K562 (cell line): ENCODE measurements around the gene VPS13D. TPM values are rescaled to one million over a fixed set of nuclear protein-coding genes. Genes with fewer than 3 reads are reported as not detected.

Experiments
- GATA2 ChIP-seq: sonication (generic); formaldehyde crosslinking; IDR thresholded peaks from 2 replicates; pipeline ENCODE4 v1.4.0; 2020; ENCODE audit warnings: mild to moderate bottlenecking, missing genetic modification reagents
- MTA1 ChIP-seq: fragments of 450-650 bp; IDR thresholded peaks from 2 replicates; pipeline ENCODE4 v1.6.1; 2017; ENCODE audit warnings: borderline replicate concordance
- NCOA6 ChIP-seq: fragments of 450-650 bp; IDR thresholded peaks from 2 replicates; pipeline ENCODE4 v1.6.1; 2017; ENCODE audit warnings: mild to moderate bottlenecking
- NFIC ChIP-seq: fragments of 450-650 bp; IDR thresholded peaks from 2 replicates; pipeline ENCODE4 v1.6.1; 2017; ENCODE audit warnings: mild to moderate bottlenecking, inconsistent platforms
- PPARD ChIP-seq: fragments of 250-450 bp; sonication (Bioruptor Pico); IDR thresholded peaks from 2 replicates; pipeline ENCODE4 v1.8.0; 2022; ENCODE audit warnings: inconsistent platforms, mild to moderate bottlenecking, moderate library complexity
- RREB1 ChIP-seq: fragments of 250-450 bp; sonication (Bioruptor Pico); IDR thresholded peaks from 2 replicates; pipeline ENCODE4 v1.4.0; 2020
- SOX6 ChIP-seq: fragments of 450-650 bp; IDR thresholded peaks from 2 replicates; pipeline ENCODE4 v1.6.1; 2014; ENCODE audit warnings: mild to moderate bottlenecking
- TAL1 ChIP-seq: fragments of 450-650 bp; IDR thresholded peaks from 2 replicates; pipeline ENCODE4 v1.6.1; 2016; ENCODE audit warnings: mild to moderate bottlenecking
- ZNF24 ChIP-seq: fragments of 450-650 bp; IDR thresholded peaks from 2 replicates; pipeline ENCODE4 v1.6.1; 2016
- ZNF740 ChIP-seq, 3 experiments: fragments of 200-800 bp in 1 of 3; sonication (Bioruptor generic) in 1 of 3; sonication (generic) in 1 of 3; formaldehyde crosslinking in 1 of 3; IDR thresholded peaks; 2 replicates each; pipeline versions ENCODE4 v1.6.1 to v1.8.0; 2016 to 2022; ENCODE audit warnings: mild to moderate bottlenecking in 2 of 3, missing compliant biosample characterization in 2 of 3, missing genetic modification characterization in 2 of 3, missing genetic modification reagents in 1 of 3
- polyA plus RNA-seq, 8 experiments: library from polyadenylated mRNA; depleted of rRNA in 4 of 8; stranded (reverse) in 5 of 8; unstranded in 3 of 8; fragments of >200 nt; fragmentation: Nextera tagmentation in 2 of 8; fragmentation: Illumina TruSeq in 1 of 8; extraction: Ambion mirVana in 2 of 8; extraction: Trizol in 1 of 8; gene quantifications; 2 replicates each; pipeline versions ENCODE4 v1.2.1 to v1.2.3, GENCODE V29; 2011 to 2014; ENCODE audit warnings: inconsistent platforms in 1 of 8, missing spikeins in 1 of 8
- total RNA-seq, 7 experiments: library from RNA; depleted of rRNA in 6 of 7; stranded (reverse); fragments of >200 nt in 6 of 7; fragmentation: Illumina TruSeq in 2 of 7; extraction: Trizol in 2 of 7; gene quantifications; 2 replicates each; pipeline versions ENCODE4 v1.2.1 to v1.2.3, GENCODE V29; 2011 to 2021; ENCODE audit warnings: low replicate concordance in 1 of 7
- TF ChIP-seq, protein P1 (sequence below): fragments of 250-450 bp; sonication (Bioruptor Pico); IDR thresholded peaks from 2 replicates; pipeline ENCODE4 v1.9.0; 2021; ENCODE audit warnings: mild to moderate bottlenecking
- TF ChIP-seq, protein P2 (sequence below): sonication (generic); formaldehyde crosslinking; IDR thresholded peaks from 2 replicates; pipeline ENCODE4 v1.8.1; 2023; ENCODE audit warnings: mild to moderate bottlenecking, missing genetic modification reagents
- TF ChIP-seq, protein P3 (sequence below): fragments of 250-450 bp; sonication (Bioruptor Pico); IDR thresholded peaks from 2 replicates; pipeline ENCODE4 v1.8.0; 2021; ENCODE audit warnings: borderline replicate concordance, mild to moderate bottlenecking, moderate library complexity; ENCODE audit not compliant: poor library complexity, severe bottlenecking
- TF ChIP-seq, protein P4 (sequence below): fragments of 250-450 bp; sonication (Bioruptor Pico); IDR thresholded peaks from 2 replicates; pipeline ENCODE4 v1.4.0; 2020; ENCODE audit warnings: mild to moderate bottlenecking, moderate library complexity, borderline replicate concordance

Gene VPS13D
- total and polyA plus RNA-seq, 9 of the 15 experiments (the other 6 are each of a cell fraction or from before 2014, with no cell fraction given) = 6.1 to 51.5 (median 38.5) TPM

DNA sequence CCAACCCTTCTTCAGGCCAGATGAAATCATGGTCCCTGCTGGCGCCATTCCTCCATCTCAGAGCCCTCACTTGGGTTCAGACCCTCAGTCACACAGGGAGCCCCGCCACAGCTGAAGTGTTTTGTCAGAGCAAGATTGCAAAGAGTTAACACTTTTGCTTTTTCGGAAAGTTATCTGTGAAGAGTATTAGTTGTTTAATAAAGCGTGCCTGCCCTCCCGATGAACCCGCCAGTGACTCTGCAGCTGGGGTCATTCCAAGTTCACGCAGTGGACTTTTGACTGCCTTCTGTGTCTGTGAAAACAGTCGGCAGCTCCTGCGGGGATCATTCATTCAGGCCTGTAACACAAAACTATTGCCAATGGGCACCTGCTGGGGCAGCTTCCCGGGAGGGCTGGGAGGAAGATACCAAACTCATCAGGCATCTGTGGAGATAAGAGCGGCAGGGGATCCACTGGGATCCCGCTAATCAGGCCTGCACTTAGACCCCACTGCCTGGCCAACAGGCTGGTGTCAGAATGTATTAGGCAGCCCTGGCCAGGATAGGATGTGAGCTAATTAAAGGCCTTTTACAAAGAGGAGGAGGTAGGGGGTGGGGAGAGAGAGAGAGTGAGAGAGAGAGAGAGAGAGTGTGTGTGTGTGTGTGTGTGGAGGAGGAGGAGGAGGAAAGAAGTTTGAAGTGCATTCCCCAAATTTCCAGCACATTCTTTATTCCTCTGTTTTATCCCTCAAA lies 203.7 kb downstream of the VPS13D start (continued):
- TF ChIP-seq ZNF740 (CRISPR knock-in tag; IDR thresholded peaks at IDR 0.05) = peak; percentile 68; the same call in 1 of the 2 replicates
- TF ChIP-seq ZNF740 (tag; IDR thresholded peaks at IDR 0.05) = peak; percentile 45 to 67; a peak in 2 of 4 replicates
- no peak for TF ChIP-seq GATA2 (CRISPR knock-in tag)
- no peak for TF ChIP-seq SOX6
- TF ChIP-seq MTA1 = peak; percentile 91
- TF ChIP-seq PPARD = no peak
- TF ChIP-seq, protein P1, sequence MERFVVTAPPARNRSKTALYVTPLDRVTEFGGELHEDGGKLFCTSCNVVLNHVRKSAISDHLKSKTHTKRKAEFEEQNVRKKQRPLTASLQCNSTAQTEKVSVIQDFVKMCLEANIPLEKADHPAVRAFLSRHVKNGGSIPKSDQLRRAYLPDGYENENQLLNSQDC (CRISPR knock-in tag) = peak; percentile 76; the same call in 1 of the 2 replicates
- TF ChIP-seq, protein P2, sequence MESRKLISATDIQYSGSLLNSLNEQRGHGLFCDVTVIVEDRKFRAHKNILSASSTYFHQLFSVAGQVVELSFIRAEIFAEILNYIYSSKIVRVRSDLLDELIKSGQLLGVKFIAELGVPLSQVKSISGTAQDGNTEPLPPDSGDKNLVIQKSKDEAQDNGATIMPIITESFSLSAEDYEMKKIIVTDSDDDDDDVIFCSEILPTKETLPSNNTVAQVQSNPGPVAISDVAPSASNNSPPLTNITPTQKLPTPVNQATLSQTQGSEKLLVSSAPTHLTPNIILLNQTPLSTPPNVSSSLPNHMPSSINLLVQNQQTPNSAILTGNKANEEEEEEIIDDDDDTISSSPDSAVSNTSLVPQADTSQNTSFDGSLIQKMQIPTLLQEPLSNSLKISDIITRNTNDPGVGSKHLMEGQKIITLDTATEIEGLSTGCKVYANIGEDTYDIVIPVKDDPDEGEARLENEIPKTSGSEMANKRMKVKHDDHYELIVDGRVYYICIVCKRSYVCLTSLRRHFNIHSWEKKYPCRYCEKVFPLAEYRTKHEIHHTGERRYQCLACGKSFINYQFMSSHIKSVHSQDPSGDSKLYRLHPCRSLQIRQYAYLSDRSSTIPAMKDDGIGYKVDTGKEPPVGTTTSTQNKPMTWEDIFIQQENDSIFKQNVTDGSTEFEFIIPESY (CRISPR knock-in tag) = peak; percentile 58; the same call in 1 of the 2 replicates
- TF ChIP-seq, protein P3, sequence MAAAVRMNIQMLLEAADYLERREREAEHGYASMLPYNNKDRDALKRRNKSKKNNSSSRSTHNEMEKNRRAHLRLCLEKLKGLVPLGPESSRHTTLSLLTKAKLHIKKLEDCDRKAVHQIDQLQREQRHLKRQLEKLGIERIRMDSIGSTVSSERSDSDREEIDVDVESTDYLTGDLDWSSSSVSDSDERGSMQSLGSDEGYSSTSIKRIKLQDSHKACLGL (CRISPR knock-in tag) = no peak
- TF ChIP-seq ZNF24 = peak; percentile 78; the same call in 1 of the 2 replicates
- TF ChIP-seq NFIC = peak; percentile 62
- no peak for TF ChIP-seq RREB1
- TF ChIP-seq, protein P4, sequence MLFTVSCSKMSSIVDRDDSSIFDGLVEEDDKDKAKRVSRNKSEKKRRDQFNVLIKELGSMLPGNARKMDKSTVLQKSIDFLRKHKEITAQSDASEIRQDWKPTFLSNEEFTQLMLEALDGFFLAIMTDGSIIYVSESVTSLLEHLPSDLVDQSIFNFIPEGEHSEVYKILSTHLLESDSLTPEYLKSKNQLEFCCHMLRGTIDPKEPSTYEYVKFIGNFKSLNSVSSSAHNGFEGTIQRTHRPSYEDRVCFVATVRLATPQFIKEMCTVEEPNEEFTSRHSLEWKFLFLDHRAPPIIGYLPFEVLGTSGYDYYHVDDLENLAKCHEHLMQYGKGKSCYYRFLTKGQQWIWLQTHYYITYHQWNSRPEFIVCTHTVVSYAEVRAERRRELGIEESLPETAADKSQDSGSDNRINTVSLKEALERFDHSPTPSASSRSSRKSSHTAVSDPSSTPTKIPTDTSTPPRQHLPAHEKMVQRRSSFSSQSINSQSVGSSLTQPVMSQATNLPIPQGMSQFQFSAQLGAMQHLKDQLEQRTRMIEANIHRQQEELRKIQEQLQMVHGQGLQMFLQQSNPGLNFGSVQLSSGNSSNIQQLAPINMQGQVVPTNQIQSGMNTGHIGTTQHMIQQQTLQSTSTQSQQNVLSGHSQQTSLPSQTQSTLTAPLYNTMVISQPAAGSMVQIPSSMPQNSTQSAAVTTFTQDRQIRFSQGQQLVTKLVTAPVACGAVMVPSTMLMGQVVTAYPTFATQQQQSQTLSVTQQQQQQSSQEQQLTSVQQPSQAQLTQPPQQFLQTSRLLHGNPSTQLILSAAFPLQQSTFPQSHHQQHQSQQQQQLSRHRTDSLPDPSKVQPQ = no peak
- TF ChIP-seq NCOA6 = no peak
- TF ChIP-seq TAL1 = peak; percentile 38; the same call in 1 of the 2 replicates
